Bone marrow (tissue), 2 donors: ENCODE data around the gene PCYOX1L.

Source experiments
- DNase-seq, 2 donors: peaks; one replicate each; lab custom pipeline; 2025; lab: John Stamatoyannopoulos, UW

Gene PCYOX1L

GRCh38 chr5:149357370-149358293 is at the start of gene PCYOX1L:
PCYOX1L (plus strand) TSS chr5:149358046; CDS start chr5:149358069, 23 bp downstream.
- peak; percentile 71 to 93 for DNase-seq

- no peak for DNase-seq
Measured at GRCh38 chr5:149309354-149309753, 48.5 kb upstream of the PCYOX1L start.

GRCh38 chr5:149310488-149310887 is 47.4 kb upstream of the PCYOX1L start:
- no peak for DNase-seq

GRCh38 chr5:149310947-149311658 is 46.7 kb upstream of the PCYOX1L start:
- DNase-seq: no peak

GRCh38 chr5:149313151-149313841 is 44.5 kb upstream of the PCYOX1L start:
- DNase-seq: no peak

- DNase-seq: no peak
Measured at GRCh38 chr5:149314571-149315111, 43.2 kb upstream of the PCYOX1L start.

- no peak for DNase-seq
Measured at GRCh38 chr5:149315753-149316152, 42.1 kb upstream of the PCYOX1L start.

GRCh38 chr5:149317281-149318048 is 40.4 kb upstream of the PCYOX1L start:
- peak in 1 of 2 donors; percentile 1 for DNase-seq

GRCh38 chr5:149319174-149319573 is 38.7 kb upstream of the PCYOX1L start:
- DNase-seq: no peak

- DNase-seq: no peak
Measured at GRCh38 chr5:149320791-149321330, 37.0 kb upstream of the PCYOX1L start.

GRCh38 chr5:149322518-149322917 is 35.3 kb upstream of the PCYOX1L start:
- no peak for DNase-seq

- no peak for DNase-seq
Measured at GRCh38 chr5:149323210-149323609, 34.6 kb upstream of the PCYOX1L start.

GRCh38 chr5:149323621-149324205 is 34.1 kb upstream of the PCYOX1L start:
- DNase-seq: no peak

- no peak for DNase-seq
Measured at GRCh38 chr5:149324641-149325040, 33.2 kb upstream of the PCYOX1L start.

GRCh38 chr5:149325166-149325735 is 32.6 kb upstream of the PCYOX1L start:
- DNase-seq: no peak

- DNase-seq: no peak
Measured at GRCh38 chr5:149325894-149326293, 32.0 kb upstream of the PCYOX1L start.

GRCh38 chr5:149326611-149327010 is 31.2 kb upstream of the PCYOX1L start:
- DNase-seq: no peak

- no peak for DNase-seq
Measured at GRCh38 chr5:149328177-149328576, 29.7 kb upstream of the PCYOX1L start.

GRCh38 chr5:149333711-149334443 is 24.0 kb upstream of the PCYOX1L start:
- DNase-seq: no peak

GRCh38 chr5:149337736-149338135 is 20.1 kb upstream of the PCYOX1L start:
- DNase-seq: no peak
